H9 (cell line): ENCODE measurements around the gene HMMR. TPM values are rescaled to one million over a fixed set of nuclear protein-coding genes. Genes with fewer than 3 reads are reported as not detected.

ENCODE experiments used
- DNase-seq: peaks from one replicate; pipeline ENCODE4 v3.0.0-alpha.2; 2017
- H2AFZ ChIP-seq: one replicate; pipeline ENCODE4 v1.6.1; 2013; ENCODE audit warnings: mild to moderate bottlenecking, low read length, control low read depth, moderate library complexity
- H2AK5ac ChIP-seq: 2 replicates; pipeline ENCODE4 v1.6.1; 2013; ENCODE audit warnings: low read length, control low read depth, mixed read lengths; ENCODE audit not compliant: insufficient read length
- H2BK120ac ChIP-seq: one replicate; pipeline ENCODE4 v1.6.1; 2013; ENCODE audit warnings: low read depth, mild to moderate bottlenecking, low read length, control low read depth, inconsistent platforms; ENCODE audit not compliant: poor library complexity, severe bottlenecking
- H2BK12ac ChIP-seq: 2 replicates; pipeline ENCODE4 v1.6.1; 2013; ENCODE audit warnings: low read length, control low read depth, mixed read lengths, low read depth; ENCODE audit not compliant: insufficient read length
- H2BK15ac ChIP-seq: 2 replicates; pipeline ENCODE4 v1.6.1; 2013; ENCODE audit warnings: low read depth, low read length, control low read depth
- H2BK20ac ChIP-seq: one replicate; pipeline ENCODE4 v1.6.1; 2013; ENCODE audit warnings: low read depth, mild to moderate bottlenecking, low read length, control low read depth, inconsistent platforms; ENCODE audit not compliant: poor library complexity, severe bottlenecking
- H2BK5ac ChIP-seq: 2 replicates; pipeline ENCODE4 v1.6.1; 2013; ENCODE audit warnings: low read length, control low read depth, mixed read lengths; ENCODE audit not compliant: insufficient read length
- H3K14ac ChIP-seq: 2 replicates; pipeline ENCODE4 v1.6.1; 2013; ENCODE audit warnings: low read length, control low read depth; ENCODE audit not compliant: insufficient read depth
- H3K18ac ChIP-seq: 2 replicates; pipeline ENCODE4 v1.6.1; 2013; ENCODE audit warnings: low read depth, mild to moderate bottlenecking, mixed read lengths, low read length, control low read depth; ENCODE audit not compliant: insufficient read length
- H3K23ac ChIP-seq: 2 replicates; pipeline ENCODE4 v1.6.1; 2013; ENCODE audit warnings: low read length, control low read depth, mixed read lengths, low read depth; ENCODE audit not compliant: insufficient read length
- H3K23me2 ChIP-seq: 2 replicates; pipeline ENCODE4 v1.6.1; 2013; ENCODE audit warnings: low read depth, mild to moderate bottlenecking, mixed read lengths, low read length, control low read depth; ENCODE audit not compliant: insufficient read length, poor library complexity, severe bottlenecking
- H3K27ac ChIP-seq: 2 replicates; pipeline ENCODE4 v1.5.1; 2013; ENCODE audit warnings: low read length, control low read depth, mixed read lengths, low read depth; ENCODE audit not compliant: insufficient read length
- H3K27me3 ChIP-seq: 2 replicates; pipeline ENCODE4 v1.6.1; 2013; ENCODE audit warnings: low read length, control low read depth, inconsistent platforms; ENCODE audit not compliant: insufficient read depth
- H3K4ac ChIP-seq: 2 replicates; pipeline ENCODE4 v1.6.1; 2013; ENCODE audit warnings: low read depth, mild to moderate bottlenecking, control low read depth, inconsistent platforms, low read length, moderate library complexity
- H3K4me1 ChIP-seq: 2 replicates; pipeline ENCODE4 v1.6.1; 2013; ENCODE audit warnings: low read length, control low read depth, inconsistent platforms; ENCODE audit not compliant: insufficient read depth
- H3K4me2 ChIP-seq: 2 replicates; pipeline ENCODE4 v1.6.1; 2013; ENCODE audit warnings: low read length, control low read depth, mixed read lengths; ENCODE audit not compliant: insufficient read length, insufficient read depth
- H3K56ac ChIP-seq: 2 replicates; pipeline ENCODE4 v1.6.1; 2013; ENCODE audit warnings: low read depth, mild to moderate bottlenecking, mixed read lengths, low read length, control low read depth; ENCODE audit not compliant: insufficient read length
- H3K79me1 ChIP-seq: 2 replicates; pipeline ENCODE4 v1.6.1; 2013; ENCODE audit warnings: low read depth, mild to moderate bottlenecking, moderate library complexity, low read length, control low read depth, inconsistent platforms; ENCODE audit not compliant: insufficient read depth, poor library complexity, severe bottlenecking
- H3K79me2 ChIP-seq: 2 replicates; pipeline ENCODE4 v1.6.1; 2013; ENCODE audit warnings: low read length, control low read depth, inconsistent platforms; ENCODE audit not compliant: insufficient read depth
- H3K9ac ChIP-seq: 2 replicates; pipeline ENCODE4 v1.6.1; 2013; ENCODE audit warnings: low read length, control low read depth, mixed read lengths; ENCODE audit not compliant: insufficient read length; ENCODE audit errors: extremely low read depth
- H3K9me3 ChIP-seq: one replicate; pipeline ENCODE4 v1.6.1; 2013; ENCODE audit warnings: low read depth, low read length, inconsistent platforms; ENCODE audit not compliant: control insufficient read depth
- H3T11ph ChIP-seq: one replicate; pipeline ENCODE4 v1.6.1; 2013; ENCODE audit warnings: mild to moderate bottlenecking, low read length, control low read depth, inconsistent platforms
- H4K20me1 ChIP-seq: one replicate; pipeline ENCODE4 v1.6.1; 2013; ENCODE audit not compliant: control insufficient read depth, insufficient read length, insufficient read depth
- H4K5ac ChIP-seq: 2 replicates; pipeline ENCODE4 v1.6.1; 2013; ENCODE audit warnings: low read depth, mild to moderate bottlenecking, mixed read lengths, low read length, control low read depth; ENCODE audit not compliant: insufficient read length
- H4K8ac ChIP-seq: replicated peaks from 2 replicates; pipeline ENCODE4 v1.6.1; 2013; ENCODE audit warnings: low read length, control low read depth, mixed read lengths, low read depth; ENCODE audit not compliant: insufficient read length
- H4K91ac ChIP-seq: 2 replicates; pipeline ENCODE4 v1.6.1; 2013; ENCODE audit warnings: low read depth, mild to moderate bottlenecking, moderate library complexity, mixed read lengths, low read length, control low read depth; ENCODE audit not compliant: insufficient read length
- H3K27ac Mint-ChIP-seq, 3 experiments: 2 replicates in 2 of 3; 3 replicates in 1 of 3; pipeline ENCODE4 v1.8.0; 2020 to 2021; ENCODE audit warnings: mixed read lengths in 3 of 3, mild to moderate bottlenecking in 1 of 3, moderate library complexity in 1 of 3
- H3K27me3 Mint-ChIP-seq: 2 replicates; pipeline ENCODE4 v1.8.0; 2021; ENCODE audit warnings: low read depth, mild to moderate bottlenecking, moderate library complexity, mixed read lengths
- H3K36me3 Mint-ChIP-seq, 3 experiments: 2 replicates in 2 of 3; 3 replicates in 1 of 3; pipeline ENCODE4 v1.8.0; 2020 to 2021; ENCODE audit warnings: low read depth in 3 of 3, mixed read lengths in 3 of 3; ENCODE audit not compliant: insufficient read depth in 1 of 3
- H3K4me1 Mint-ChIP-seq, 2 experiments: 2 replicates each; pipeline ENCODE4 v1.8.0; 2020; ENCODE audit warnings: mixed read lengths in 2 of 2
- H3K4me3 Mint-ChIP-seq, 2 experiments: 2 replicates in 1 of 2; 3 replicates in 1 of 2; pipeline ENCODE4 v1.8.0; 2020 to 2021; ENCODE audit warnings: mild to moderate bottlenecking in 2 of 2, mixed read lengths in 2 of 2, moderate library complexity in 1 of 2
- H3K9me3 Mint-ChIP-seq, 2 experiments: 2 replicates in 1 of 2; 3 replicates in 1 of 2; pipeline ENCODE4 v1.8.0; 2020; ENCODE audit warnings: mild to moderate bottlenecking in 2 of 2, mixed read lengths in 2 of 2, moderate library complexity in 1 of 2
- WGBS: extraction: QIAGEN DNeasy Blood & Tissue Kit; methylation state at CpG from one replicate; pipeline ENCODE4 v1.1.7; 2013; ENCODE audit warnings: missing lambda C conversion rate, low lambda C conversion rate, mixed read lengths; ENCODE audit not compliant: insufficient read length; ENCODE audit errors: extremely low coverage; 5-methylcytosine and 5-hydroxymethylcytosine counted together
- total RNA-seq: library from RNA; stranded (reverse); gene quantifications from 2 replicates; pipeline ENCODE4 v1.2.1, GENCODE V29; 2021
- TF ChIP-seq, protein P1 (sequence below): fragments of 200-600 bp; sonication (generic); conservative IDR thresholded peaks from 3 replicates; pipeline ENCODE4 v1.8.0; 2021; ENCODE audit warnings: antibody characterized with exemption, mild to moderate bottlenecking

Gene HMMR
- total RNA-seq, 1 experiment from 2014 or later = 36.2 TPM

DNA sequence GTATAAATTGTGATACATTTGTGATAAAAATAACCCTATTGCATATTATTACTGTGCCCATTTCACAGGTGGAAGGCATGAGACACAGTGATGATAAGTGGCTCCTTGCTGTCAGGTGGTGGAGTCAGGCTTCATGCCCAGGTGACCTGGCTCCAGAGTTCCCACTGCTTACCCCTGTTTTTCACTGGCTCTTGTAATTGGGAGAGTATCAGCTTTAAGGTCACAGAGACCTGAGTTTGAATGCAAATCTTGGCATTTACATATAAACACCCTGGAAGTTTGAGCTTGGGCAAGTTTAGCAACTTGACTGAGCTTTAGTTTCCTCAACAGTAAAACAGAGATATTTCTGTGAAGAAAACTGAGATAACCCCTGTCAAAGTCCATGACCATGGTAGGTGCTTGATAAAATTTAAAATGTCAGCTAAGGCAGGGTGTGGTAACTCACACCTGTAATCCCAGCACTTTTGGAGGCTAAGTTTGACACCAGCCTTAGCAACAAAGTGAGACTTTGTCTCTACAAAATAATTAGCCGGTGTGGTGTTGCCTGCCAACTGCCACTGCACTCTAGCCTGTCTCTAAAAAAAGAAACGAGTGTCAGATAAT lies 74.2 kb downstream of the HMMR start:
- no peak overlapping the region for H3K4ac ChIP-seq
- TF ChIP-seq, protein P1, sequence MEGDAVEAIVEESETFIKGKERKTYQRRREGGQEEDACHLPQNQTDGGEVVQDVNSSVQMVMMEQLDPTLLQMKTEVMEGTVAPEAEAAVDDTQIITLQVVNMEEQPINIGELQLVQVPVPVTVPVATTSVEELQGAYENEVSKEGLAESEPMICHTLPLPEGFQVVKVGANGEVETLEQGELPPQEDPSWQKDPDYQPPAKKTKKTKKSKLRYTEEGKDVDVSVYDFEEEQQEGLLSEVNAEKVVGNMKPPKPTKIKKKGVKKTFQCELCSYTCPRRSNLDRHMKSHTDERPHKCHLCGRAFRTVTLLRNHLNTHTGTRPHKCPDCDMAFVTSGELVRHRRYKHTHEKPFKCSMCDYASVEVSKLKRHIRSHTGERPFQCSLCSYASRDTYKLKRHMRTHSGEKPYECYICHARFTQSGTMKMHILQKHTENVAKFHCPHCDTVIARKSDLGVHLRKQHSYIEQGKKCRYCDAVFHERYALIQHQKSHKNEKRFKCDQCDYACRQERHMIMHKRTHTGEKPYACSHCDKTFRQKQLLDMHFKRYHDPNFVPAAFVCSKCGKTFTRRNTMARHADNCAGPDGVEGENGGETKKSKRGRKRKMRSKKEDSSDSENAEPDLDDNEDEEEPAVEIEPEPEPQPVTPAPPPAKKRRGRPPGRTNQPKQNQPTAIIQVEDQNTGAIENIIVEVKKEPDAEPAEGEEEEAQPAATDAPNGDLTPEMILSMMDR = no peak
- H3K18ac ChIP-seq = no peak overlapping the region
- H3K9me3 Mint-ChIP-seq = peaks cover 0 to 3% of the 10 kb centered on the region in 2 experiments; a peak in 1 of 5 replicates
- DNase-seq = peak; percentile 65
- H3K27ac ChIP-seq = no peak overlapping the region
- H3K23me2 ChIP-seq = no peaks in the 10 kb centered on the region
- H3K36me3 Mint-ChIP-seq = no peaks in the 10 kb centered on the region
- peaks cover 13% of the 10 kb centered on the region for H3K4me1 ChIP-seq
- no peak overlapping the region for H3T11ph ChIP-seq
- peak overlapping the region; percentile 41 for H3K4me2 ChIP-seq
- no peak overlapping the region for H2BK12ac ChIP-seq
- H3K23ac ChIP-seq = no peak overlapping the region
- no peak overlapping the region for H4K8ac ChIP-seq
- H3K27me3 ChIP-seq = no peaks in the 10 kb centered on the region
- no peak overlapping the region for H2BK20ac ChIP-seq
- no peak overlapping the region for H2AK5ac ChIP-seq
- H2BK15ac ChIP-seq = no peak overlapping the region
- no peak overlapping the region for H4K91ac ChIP-seq
- no peaks in the 10 kb centered on the region for H4K20me1 ChIP-seq
- no peaks in the 10 kb centered on the region for H3K79me2 ChIP-seq
- H3K14ac ChIP-seq = no peak overlapping the region
- no peaks in the 10 kb centered on the region for H3K9me3 ChIP-seq
- H2BK5ac ChIP-seq = no peak overlapping the region
- H3K56ac ChIP-seq = no peak overlapping the region
- H4K5ac ChIP-seq = no peak overlapping the region
- H3K9ac ChIP-seq = no peak overlapping the region
- no peaks in the 10 kb centered on the region for H3K27me3 Mint-ChIP-seq
- H3K27ac Mint-ChIP-seq = peak overlapping the region; percentile 24 to 89 (median 81)
- H2BK120ac ChIP-seq = no peak overlapping the region
- no CpG with 5 or more reads among the region's 2 CpGs for WGBS
- H2AFZ ChIP-seq = no peak overlapping the region
- peaks cover 57 to 61% of the 10 kb centered on the region in 2 experiments for H3K4me1 Mint-ChIP-seq
- no peaks in the 10 kb centered on the region for H3K79me1 ChIP-seq
- H3K4me3 Mint-ChIP-seq = peak overlapping the region in 1 of 2 experiments; percentile 13; a peak in 3 of 5 replicates
